WTC11 (cell line): Measurements from ENCODE around the gene FBLN2. TPM values are rescaled to one million over a fixed set of nuclear protein-coding genes. Genes with fewer than 3 reads are reported as not detected.

ENCODE experiments used
- ATAC-seq: fragments of 200-7000 bp; cut with Tn5 transposase; 2 replicates; pipeline ENCODE4 v1.10.0; 2021; ENCODE audit warnings: mild to moderate bottlenecking, moderate library complexity
- CTCF ChIA-PET: fragments of 300-600 bp; sonication (Branson Sonifier 250); formaldehyde crosslinking; loops from one replicate; lab custom pipeline; 2021; ENCODE audit warnings: antibody characterized with exemption; lab: Charles Lee
- POLR2A ChIA-PET: fragments of 350-600 bp; sonication (Branson Sonifier 250); formaldehyde crosslinking; loops from one replicate; lab custom pipeline; 2021; ENCODE audit warnings: antibody characterized with exemption; lab: Charles Lee
- DNase-seq: peaks from one replicate; pipeline ENCODE4 v3.0.0; 2021; ENCODE audit warnings: low spot score
- H3K27ac Mint-ChIP-seq: 2 replicates; pipeline ENCODE4 v1.8.0; 2021; ENCODE audit warnings: mixed read lengths
- H3K27me3 Mint-ChIP-seq: 2 replicates; pipeline ENCODE4 v1.8.0; 2021; ENCODE audit warnings: low read depth, mild to moderate bottlenecking, moderate library complexity, mixed read lengths
- H3K36me3 Mint-ChIP-seq: 2 replicates; pipeline ENCODE4 v1.8.0; 2021; ENCODE audit warnings: mixed read lengths
- H3K4me1 Mint-ChIP-seq: 2 replicates; pipeline ENCODE4 v1.8.0; 2022; ENCODE audit warnings: mixed read lengths
- H3K4me3 Mint-ChIP-seq: 2 replicates; pipeline ENCODE4 v1.8.0; 2021; ENCODE audit warnings: mild to moderate bottlenecking, moderate library complexity, mixed read lengths
- H3K9me3 Mint-ChIP-seq: 2 replicates; pipeline ENCODE4 v1.8.0; 2021; ENCODE audit warnings: mixed read lengths
- AFF4 ChIP-seq: sonication (generic); formaldehyde crosslinking; IDR thresholded peaks from 2 replicates; pipeline ENCODE4 v1.8.1; 2023; ENCODE audit warnings: mild to moderate bottlenecking, missing genetic modification reagents, borderline replicate concordance
- E2F4 ChIP-seq: sonication (generic); formaldehyde crosslinking; IDR thresholded peaks from 2 replicates; pipeline ENCODE4 v1.8.1; 2022; ENCODE audit warnings: low read depth, mild to moderate bottlenecking, moderate library complexity, missing genetic modification reagents, borderline replicate concordance
- EMX1 ChIP-seq: fragments of 250-450 bp; sonication (Bioruptor Pico); IDR thresholded peaks from 2 replicates; pipeline ENCODE4 v1.8.0; 2021; ENCODE audit warnings: mild to moderate bottlenecking
- FOXK1 ChIP-seq: sonication (generic); formaldehyde crosslinking; IDR thresholded peaks from 2 replicates; pipeline ENCODE4 v1.8.0; 2022; ENCODE audit warnings: mild to moderate bottlenecking, moderate library complexity, missing genetic modification reagents
- JAZF1 ChIP-seq: fragments of 250-450 bp; sonication (Bioruptor Pico); IDR thresholded peaks from 2 replicates; pipeline ENCODE4 v1.9.0; 2021; ENCODE audit warnings: moderate library complexity, mild to moderate bottlenecking, inconsistent platforms
- KAT7 ChIP-seq: sonication (generic); formaldehyde crosslinking; IDR thresholded peaks from 2 replicates; pipeline ENCODE4 v1.8.1; 2023; ENCODE audit warnings: missing genetic modification reagents, mild to moderate bottlenecking, borderline replicate concordance
- MYBL2 ChIP-seq: sonication (generic); formaldehyde crosslinking; IDR thresholded peaks from 2 replicates; pipeline ENCODE4 v1.8.1; 2023; ENCODE audit warnings: mild to moderate bottlenecking, moderate library complexity, missing genetic modification reagents
- NR3C1 ChIP-seq: sonication (generic); formaldehyde crosslinking; conservative IDR thresholded peaks from 2 replicates; pipeline ENCODE4 v1.8.1; 2023; ENCODE audit warnings: low read depth, mild to moderate bottlenecking, missing genetic modification reagents
- RORB ChIP-seq: fragments of 250-450 bp; sonication (Bioruptor Pico); IDR thresholded peaks from 2 replicates; pipeline ENCODE4 v1.9.0; 2021; ENCODE audit warnings: mild to moderate bottlenecking
- SP1 ChIP-seq: sonication (generic); formaldehyde crosslinking; conservative IDR thresholded peaks from 2 replicates; pipeline ENCODE4 v1.8.1; 2022; ENCODE audit warnings: missing genetic modification reagents
- ZBTB21 ChIP-seq: sonication (generic); formaldehyde crosslinking; IDR thresholded peaks from 2 replicates; pipeline ENCODE4 v1.8.1; 2023; ENCODE audit warnings: mild to moderate bottlenecking, missing genetic modification reagents, borderline replicate concordance
- ZNF281 ChIP-seq: sonication (generic); formaldehyde crosslinking; IDR thresholded peaks from 2 replicates; pipeline ENCODE4 v1.8.0; 2023; ENCODE audit warnings: mild to moderate bottlenecking, missing genetic modification reagents
- ZNF532 ChIP-seq: fragments of 250-450 bp; sonication (Bioruptor Pico); IDR thresholded peaks from 2 replicates; pipeline ENCODE4 v1.9.0; 2021; ENCODE audit warnings: mild to moderate bottlenecking, borderline replicate concordance
- total RNA-seq: library from RNA; stranded (reverse); gene quantifications from 3 replicates; pipeline ENCODE4 v1.2.3, GENCODE V29; 2021

Gene FBLN2
- total RNA-seq, 1 experiment from 2014 or later, result 20.7 TPM

- POLR2A ChIA-PET, result no interaction called here
- no peak for ATAC-seq
- TF ChIP-seq NR3C1 (CRISPR knock-in tag), result no peak
- no peak for TF ChIP-seq ZBTB21 (CRISPR knock-in tag)
- TF ChIP-seq E2F4 (CRISPR knock-in tag), result no peak
- no peak for TF ChIP-seq JAZF1 (CRISPR knock-in tag)
- no peak for TF ChIP-seq RORB (CRISPR knock-in tag)
- TF ChIP-seq EMX1 (CRISPR knock-in tag), result no peak
- TF ChIP-seq, all 79 proteins: peak for 0
- no peaks in the 10 kb centered on the region for H3K27me3 Mint-ChIP-seq
- H3K27ac Mint-ChIP-seq, result no peak overlapping the region
- no peak overlapping the region for H3K4me3 Mint-ChIP-seq
- CTCF ChIA-PET, result no interaction called here
- no peaks in the 10 kb centered on the region for H3K9me3 Mint-ChIP-seq
- no peaks in the 10 kb centered on the region; the same call in 1 of the 2 replicates for H3K4me1 Mint-ChIP-seq
- no peak for DNase-seq
- no peaks in the 10 kb centered on the region for H3K36me3 Mint-ChIP-seq
Measured at GRCh38 chr3:13624021-13624420, 75.1 kb downstream of the FBLN2 start.

- no peak for ATAC-seq
- H3K27ac Mint-ChIP-seq, result no peak overlapping the region
Measured at GRCh38 chr3:13624671-13625125, 75.8 kb downstream of the FBLN2 start.

More at GRCh38 chr3:13624671-13625125, 75.8 kb downstream of the FBLN2 start:
- no peak for DNase-seq
- CTCF ChIA-PET, result interaction anchor here (0.8 kb wide), 1 partner anchor 97 kb away, joined by 3 read pairs; no protein-coding TSS in a partner anchor
- POLR2A ChIA-PET, result no interaction called here
- H3K27me3 Mint-ChIP-seq, result no peaks in the 10 kb centered on the region
- H3K9me3 Mint-ChIP-seq, result no peaks in the 10 kb centered on the region
- no peaks in the 10 kb centered on the region for H3K4me1 Mint-ChIP-seq
- TF ChIP-seq MYBL2 (no peak), FOXK1 (no peak), ZNF281 (CRISPR knock-in tag) (no peak), KAT7 (no peak), JAZF1 (CRISPR knock-in tag) (no peak), AFF4 (CRISPR knock-in tag) (no peak), SP1 (CRISPR knock-in tag) (no peak), ZNF532 (CRISPR knock-in tag) (no peak)
- H3K4me3 Mint-ChIP-seq, result no peak overlapping the region
- H3K36me3 Mint-ChIP-seq, result no peaks in the 10 kb centered on the region
